K562 (cell line): ENCODE data around the gene CDAN1. TPM values are rescaled to one million over a fixed set of nuclear protein-coding genes. Genes with fewer than 3 reads are reported as not detected.

Experiments used
- CBFA2T2 ChIP-seq: fragments of 450-650 bp; conservative IDR thresholded peaks from 2 replicates; pipeline ENCODE4 v1.6.1; 2017; ENCODE audit warnings: mild to moderate bottlenecking
- CEBPB ChIP-seq: fragments of 450-650 bp; IDR thresholded peaks from 2 replicates; pipeline ENCODE4 v1.6.1; 2016; ENCODE audit warnings: missing genetic modification characterization, missing compliant biosample characterization
- CEBPG ChIP-seq, 3 experiments: fragments of 200-800 bp in 1 of 3; sonication (Bioruptor generic) in 1 of 3; sonication (generic) in 1 of 3; formaldehyde crosslinking in 1 of 3; IDR thresholded peaks in 2 of 3; conservative IDR thresholded peaks in 1 of 3; 2 replicates each; pipeline versions ENCODE4 v1.6.1 to v1.8.0; 2016 to 2022; ENCODE audit warnings: missing compliant biosample characterization in 2 of 3, missing genetic modification characterization in 2 of 3, mild to moderate bottlenecking in 1 of 3, missing genetic modification reagents in 1 of 3
- E2F3 ChIP-seq: fragments of 250-450 bp; sonication (Bioruptor Pico); IDR thresholded peaks from 2 replicates; pipeline ENCODE4 v1.4.0; 2020; ENCODE audit warnings: mild to moderate bottlenecking
- EP400 ChIP-seq: fragments of 450-650 bp; IDR thresholded peaks from 2 replicates; pipeline ENCODE4 v1.6.1; 2017; ENCODE audit warnings: antibody characterized with exemption, mild to moderate bottlenecking, moderate library complexity
- FOXA3 ChIP-seq, 2 experiments: fragments of 450-650 bp in 1 of 2; sonication (generic) in 1 of 2; formaldehyde crosslinking; IDR thresholded peaks in 1 of 2; conservative IDR thresholded peaks in 1 of 2; 2 replicates each; pipeline versions ENCODE4 v1.4.0 to v1.8.0; 2020 to 2022; ENCODE audit warnings: mild to moderate bottlenecking in 2 of 2, missing genetic modification reagents in 1 of 2
- HCFC1 ChIP-seq: IDR thresholded peaks from 2 replicates; pipeline ENCODE4 v1.6.1; 2012; ENCODE audit warnings: low read depth, low read length, improper control_type of control experiment
- HLTF ChIP-seq: fragments of 450-650 bp; IDR thresholded peaks from 2 replicates; pipeline ENCODE4 v1.6.1; 2016
- HMG20B ChIP-seq: fragments of 250-450 bp; sonication (Bioruptor Pico); IDR thresholded peaks from 2 replicates; pipeline ENCODE4 v1.5.0; 2021; ENCODE audit warnings: mild to moderate bottlenecking
- KDM5B ChIP-seq: fragments of 200-600 bp; sonication (generic); IDR thresholded peaks from 2 replicates; pipeline ENCODE4 v1.6.1; 2012; ENCODE audit warnings: low read depth, mild to moderate bottlenecking, moderate library complexity, low read length, control low read depth, inconsistent platforms; ENCODE audit not compliant: insufficient replicate concordance
- MBD2 ChIP-seq: sonication (generic); IDR thresholded peaks from 2 replicates; pipeline ENCODE4 v1.6.1; 2016; ENCODE audit warnings: low read depth, borderline replicate concordance
- MYBL2 ChIP-seq, 2 experiments: fragments of 450-650 bp in 1 of 2; sonication (generic) in 1 of 2; formaldehyde crosslinking in 1 of 2; IDR thresholded peaks; 2 replicates each; pipeline versions ENCODE4 v1.6.1 to v1.8.1; 2017 to 2022; ENCODE audit warnings: borderline replicate concordance in 1 of 2, inconsistent platforms in 1 of 2, low read depth in 1 of 2, mild to moderate bottlenecking in 1 of 2, missing genetic modification reagents in 1 of 2, moderate library complexity in 1 of 2
- NR2C1 ChIP-seq, 2 experiments: fragments of 450-650 bp; IDR thresholded peaks; 2 replicates each; pipeline ENCODE4 v1.6.1; 2017; ENCODE audit warnings: mild to moderate bottlenecking in 2 of 2, antibody characterized with exemption in 1 of 2, inconsistent platforms in 1 of 2, missing compliant biosample characterization in 1 of 2, missing genetic modification characterization in 1 of 2
- POLR2AphosphoS5 ChIP-seq: IDR thresholded peaks from 2 replicates; pipeline ENCODE4 v1.6.1; 2011; ENCODE audit warnings: mild to moderate bottlenecking, low read depth, low read length, moderate library complexity; ENCODE audit not compliant: control insufficient read depth, insufficient read depth
- PTRF ChIP-seq: fragments of 450-650 bp; IDR thresholded peaks from 2 replicates; pipeline ENCODE4 v1.6.1; 2016; ENCODE audit warnings: mild to moderate bottlenecking, missing genetic modification characterization, missing compliant biosample characterization
- PYGO2 ChIP-seq: fragments of 450-650 bp; IDR thresholded peaks from 2 replicates; pipeline ENCODE4 v1.6.1; 2016; ENCODE audit warnings: mild to moderate bottlenecking, missing genetic modification characterization, moderate library complexity, missing compliant biosample characterization
- RCOR1 ChIP-seq, 2 experiments: IDR thresholded peaks; 2 replicates each; pipeline ENCODE4 v1.6.1; 2012; ENCODE audit warnings: low read depth in 2 of 2, low read length in 2 of 2, borderline replicate concordance in 1 of 2, improper control_type of control experiment in 1 of 2
- SP1 ChIP-seq: sonication (generic); formaldehyde crosslinking; IDR thresholded peaks from 2 replicates; pipeline ENCODE4 v1.8.1; 2022; ENCODE audit warnings: mild to moderate bottlenecking, missing genetic modification reagents
- THRA ChIP-seq: fragments of 450-650 bp; IDR thresholded peaks from 2 replicates; pipeline ENCODE4 v1.6.1; 2017; ENCODE audit warnings: mild to moderate bottlenecking, moderate library complexity
- ZC3H11A ChIP-seq: IDR thresholded peaks from 2 replicates; pipeline ENCODE4 v1.6.1; 2012; ENCODE audit warnings: low read depth, low read length, improper control_type of control experiment
- ZKSCAN8 ChIP-seq: fragments of 200-800 bp; sonication (Bioruptor generic); IDR thresholded peaks from 2 replicates; pipeline ENCODE4 v1.6.1; 2016; ENCODE audit warnings: missing genetic modification characterization, missing compliant biosample characterization
- ZNF184 ChIP-seq: sonication (generic); formaldehyde crosslinking; IDR thresholded peaks from 2 replicates; pipeline ENCODE4 v1.5.0; 2020; ENCODE audit warnings: missing genetic modification reagents
- ZNF24 ChIP-seq: fragments of 450-650 bp; IDR thresholded peaks from 2 replicates; pipeline ENCODE4 v1.6.1; 2016
- ZNF41 ChIP-seq: fragments of 250-450 bp; sonication (Bioruptor Pico); conservative IDR thresholded peaks from 2 replicates; pipeline ENCODE4 v1.4.0; 2020; ENCODE audit warnings: mild to moderate bottlenecking
- polyA plus RNA-seq, 8 experiments: library from polyadenylated mRNA; depleted of rRNA in 4 of 8; stranded (reverse) in 5 of 8; unstranded in 3 of 8; fragments of >200 nt; fragmentation: Nextera tagmentation in 2 of 8; fragmentation: Illumina TruSeq in 1 of 8; extraction: Ambion mirVana in 2 of 8; extraction: Trizol in 1 of 8; gene quantifications; 2 replicates each; pipeline versions ENCODE4 v1.2.1 to v1.2.3, GENCODE V29; 2011 to 2014; ENCODE audit warnings: inconsistent platforms in 1 of 8, missing spikeins in 1 of 8
- total RNA-seq, 7 experiments: library from RNA; depleted of rRNA in 6 of 7; stranded (reverse); fragments of >200 nt in 6 of 7; fragmentation: Illumina TruSeq in 2 of 7; extraction: Trizol in 2 of 7; gene quantifications; 2 replicates each; pipeline versions ENCODE4 v1.2.1 to v1.2.3, GENCODE V29; 2011 to 2021; ENCODE audit warnings: low replicate concordance in 1 of 7
- TF ChIP-seq, protein P1 (sequence below): fragments of 250-450 bp; sonication (Bioruptor Pico); IDR thresholded peaks from 2 replicates; pipeline ENCODE4 v1.8.0; 2022; ENCODE audit warnings: moderate library complexity, mild to moderate bottlenecking, inconsistent platforms
- TF ChIP-seq, protein P2 (sequence below): fragments of 250-450 bp; sonication (Bioruptor Pico); IDR thresholded peaks from 2 replicates; pipeline ENCODE4 v1.4.0; 2020; ENCODE audit warnings: mild to moderate bottlenecking

The CDAN1 gene
- total and polyA plus RNA-seq, 9 of the 15 experiments (the other 6 are each of a cell fraction or from before 2014, with no cell fraction given), result 1.6 to 34.4 (median 13.8) TPM

- no peak for TF ChIP-seq ZNF41 (CRISPR knock-in tag)
- no peak for TF ChIP-seq PTRF (tag)
- no peak for TF ChIP-seq FOXA3 (CRISPR knock-in tag; conservative IDR thresholded peaks at IDR 0.05 in 1 of 2, IDR thresholded peaks at IDR 0.05 in 1 of 2)
- TF ChIP-seq, protein P1, sequence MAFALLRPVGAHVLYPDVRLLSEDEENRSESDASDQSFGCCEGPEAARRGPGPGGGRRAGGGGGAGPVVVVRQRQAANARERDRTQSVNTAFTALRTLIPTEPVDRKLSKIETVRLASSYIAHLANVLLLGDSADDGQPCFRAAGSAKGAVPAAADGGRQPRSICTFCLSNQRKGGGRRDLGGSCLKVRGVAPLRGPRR (CRISPR knock-in tag), result no peak
- peak; percentile 87 for TF ChIP-seq KDM5B
- TF ChIP-seq HCFC1, result no peak
- no peak for TF ChIP-seq HMG20B (CRISPR knock-in tag)
- no peak for TF ChIP-seq ZKSCAN8 (CRISPR knock-in tag)
- TF ChIP-seq EP400, result 0 out of 2 replicates have a peak, but pooled peaks have one; percentile 58
- no peak for TF ChIP-seq ZNF24
- no peak for TF ChIP-seq NR2C1 (IDR thresholded peaks at IDR 0.05)
- no peak for TF ChIP-seq NR2C1 (tag; IDR thresholded peaks at IDR 0.05)
- no peak for TF ChIP-seq ZC3H11A
- no peak for TF ChIP-seq HLTF
- TF ChIP-seq MBD2, result no peak; the same call in 1 of the 2 replicates
- no peak for TF ChIP-seq MYBL2 (IDR thresholded peaks at IDR 0.05; ENCODE audit: low read depth)
- TF ChIP-seq MYBL2 (CRISPR knock-in tag; IDR thresholded peaks at IDR 0.05; ENCODE audit: borderline replicate concordance), result no peak
- 0 out of 4 replicates have a peak, but pooled peaks of 1 of the 2 experiments have one; percentile 15 for TF ChIP-seq RCOR1 (IDR thresholded peaks at IDR 0.05; ENCODE audit: borderline replicate concordance in 1 of 2, low read depth in 2 of 2, low read length in 2 of 2)
- TF ChIP-seq CEBPG (CRISPR knock-in tag; IDR thresholded peaks at IDR 0.05), result no peak
- no peak for TF ChIP-seq CEBPG (tag; conservative IDR thresholded peaks at IDR 0.05 in 1 of 2, IDR thresholded peaks at IDR 0.05 in 1 of 2)
- TF ChIP-seq CBFA2T2, result no peak
- TF ChIP-seq THRA, result no peak
- TF ChIP-seq SP1 (CRISPR knock-in tag), result no peak
- no peak for TF ChIP-seq CEBPB (tag)
- TF ChIP-seq, protein P2, sequence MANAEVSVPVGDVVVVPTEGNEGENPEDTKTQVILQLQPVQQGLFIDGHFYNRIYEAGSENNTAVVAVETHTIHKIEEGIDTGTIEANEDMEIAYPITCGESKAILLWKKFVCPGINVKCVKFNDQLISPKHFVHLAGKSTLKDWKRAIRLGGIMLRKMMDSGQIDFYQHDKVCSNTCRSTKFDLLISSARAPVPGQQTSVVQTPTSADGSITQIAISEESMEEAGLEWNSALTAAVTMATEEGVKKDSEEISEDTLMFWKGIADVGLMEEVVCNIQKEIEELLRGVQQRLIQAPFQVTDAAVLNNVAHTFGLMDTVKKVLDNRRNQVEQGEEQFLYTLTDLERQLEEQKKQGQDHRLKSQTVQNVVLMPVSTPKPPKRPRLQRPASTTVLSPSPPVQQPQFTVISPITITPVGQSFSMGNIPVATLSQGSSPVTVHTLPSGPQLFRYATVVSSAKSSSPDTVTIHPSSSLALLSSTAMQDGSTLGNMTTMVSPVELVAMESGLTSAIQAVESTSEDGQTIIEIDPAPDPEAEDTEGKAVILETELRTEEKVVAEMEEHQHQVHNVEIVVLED (CRISPR knock-in tag), result no peak
- no peak for TF ChIP-seq ZNF184
- peak; percentile 81 for TF ChIP-seq POLR2AphosphoS5
- TF ChIP-seq E2F3 (CRISPR knock-in tag), result peak; percentile 32; the same call in 1 of the 2 replicates
- TF ChIP-seq PYGO2 (tag), result no peak
Measured at GRCh38 chr15:42736793-42737528, at the start of gene CDAN1 (continued).
